Activated CD4-positive, alpha-beta T cell treated with anti-CD3 and anti-CD28 coated beads for 4 hours (primary cell): ENCODE data around the gene DERL2.
A peak's percentile ranks its signal among the peaks of the same experiment; 100 is the strongest.

Experiments
- DNase-seq, 2 donors: peaks; one replicate each; pipeline ENCODE4 v3.0.0-alpha.2; 2020

Gene DERL2

DNA sequence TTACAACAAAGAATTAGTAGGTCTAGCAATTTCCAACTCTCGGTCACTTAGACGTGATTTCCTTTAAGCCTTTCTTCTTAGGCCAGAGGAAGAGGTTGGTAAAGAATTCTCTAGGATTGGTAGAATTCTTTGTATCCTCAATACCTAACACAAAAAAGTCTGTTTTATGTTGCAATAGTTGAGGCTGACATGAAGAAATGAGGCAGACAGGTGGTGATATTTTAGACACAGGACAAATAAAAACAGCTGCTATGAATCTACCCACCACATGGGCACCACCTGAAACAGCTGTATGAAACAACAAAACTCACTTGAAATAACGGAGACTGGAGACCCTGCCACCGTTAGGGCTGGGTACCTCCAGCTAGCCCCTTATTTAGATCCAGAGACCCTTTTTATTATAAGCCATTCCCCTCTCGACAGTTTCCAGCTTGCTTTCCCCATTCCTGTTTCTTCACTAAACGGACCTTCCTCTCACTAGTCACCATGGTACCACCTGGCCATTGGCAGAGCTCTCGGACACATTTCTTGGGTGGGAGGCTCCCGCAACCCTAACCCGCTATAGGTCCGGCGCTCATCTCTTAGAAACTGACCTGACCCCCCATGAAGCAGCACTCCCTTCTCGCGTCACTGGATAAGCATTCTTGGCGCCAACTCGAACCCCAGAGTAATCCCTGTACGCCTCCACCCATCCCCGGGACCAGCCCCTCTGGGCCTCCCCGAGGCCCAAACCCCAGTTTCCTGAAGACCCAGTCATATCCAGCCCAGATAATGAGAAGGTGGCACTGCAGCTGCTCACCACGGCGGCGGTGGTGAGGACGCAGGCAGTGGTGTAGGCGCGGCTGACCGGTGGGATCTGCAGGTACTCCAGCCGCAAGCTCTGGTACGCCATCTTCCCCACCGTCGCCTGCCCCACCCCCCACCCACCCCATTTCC, at the start of gene DERL2:
DERL2 (minus strand) TSS at position 909 of the 936 bp plus-strand sequence; CDS start at position 892, 17 bp downstream.
- DNase-seq, result no peak

DNA sequence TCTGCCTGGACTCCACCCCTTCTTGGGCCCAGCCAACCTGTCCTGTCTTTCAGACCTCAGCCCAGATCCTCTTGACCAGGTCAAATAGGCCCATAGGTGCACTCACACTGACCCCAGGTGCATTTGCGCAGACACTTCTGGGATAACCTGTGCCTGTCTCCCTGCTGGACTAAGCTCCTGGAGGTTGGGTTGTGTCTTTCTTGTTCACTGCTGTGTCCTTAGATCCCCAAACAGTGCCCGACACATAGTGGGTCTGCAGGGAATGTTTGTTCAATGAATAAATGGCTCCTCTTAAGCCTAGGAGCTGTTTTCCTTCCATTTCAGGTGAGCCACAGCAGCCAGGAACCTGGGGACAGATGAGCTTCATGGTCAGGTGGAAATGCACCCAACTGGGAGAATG, 49.5 kb upstream of the DERL2 start:
- DNase-seq, result no peak

DNA sequence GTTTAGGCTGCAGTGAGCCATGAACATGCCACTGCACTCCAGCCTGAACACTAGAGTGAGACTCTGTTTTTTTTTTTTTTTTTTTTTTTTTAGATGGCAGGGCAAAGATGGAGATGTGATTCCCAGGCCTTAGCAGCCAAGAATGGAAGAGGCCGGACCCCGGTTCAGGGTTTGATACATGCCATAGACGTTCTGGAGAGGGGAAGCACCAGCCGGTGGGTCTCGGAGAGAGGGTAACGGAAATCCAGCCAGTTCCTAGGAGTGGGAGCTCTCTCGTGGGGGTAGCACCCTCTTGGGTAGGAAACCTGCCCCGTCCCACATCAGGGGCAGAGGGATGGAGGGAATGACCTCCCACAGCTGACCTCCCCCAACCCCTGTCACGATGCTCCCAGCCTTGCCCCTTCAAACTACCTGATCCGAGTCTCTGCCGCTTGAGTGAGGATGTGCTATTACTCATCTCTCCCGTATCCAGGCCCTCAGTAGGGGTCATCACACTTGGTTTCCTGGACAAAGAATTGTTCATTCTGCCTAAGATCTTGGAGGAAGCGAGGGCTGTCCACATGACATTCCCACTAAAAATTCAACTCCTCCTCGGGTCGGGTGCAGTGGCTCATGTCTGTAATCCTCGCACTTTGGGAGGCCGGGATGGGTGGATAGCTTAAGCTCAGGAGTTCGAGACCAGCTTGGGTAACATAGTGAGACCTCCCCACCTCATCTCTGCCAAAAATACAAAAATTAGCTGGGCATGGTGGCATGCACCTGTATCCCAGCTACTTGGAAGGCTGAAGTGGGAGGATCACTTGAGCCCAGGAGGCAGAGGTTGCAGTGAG, 47.7 kb upstream of the DERL2 start:
- no peak for DNase-seq

DNA sequence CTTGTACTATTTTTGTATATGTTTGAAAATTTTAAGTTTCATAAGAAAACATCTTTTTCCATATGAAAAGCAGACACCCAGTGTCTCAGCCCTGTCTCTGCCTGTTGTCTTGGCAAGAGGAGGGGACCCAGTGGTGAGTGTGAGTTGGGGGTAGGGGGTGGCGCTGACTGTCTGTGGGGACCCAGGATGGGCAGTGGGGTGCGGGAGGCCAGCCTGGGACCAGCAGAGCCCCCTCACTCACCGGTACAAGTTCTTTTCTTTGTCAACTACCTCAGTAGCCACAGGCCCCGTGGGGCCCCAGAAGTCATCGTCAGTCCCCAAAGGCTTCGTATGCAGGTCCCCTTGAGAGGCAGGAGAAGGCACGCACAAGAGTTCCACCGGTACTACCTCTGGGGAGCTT, 46.6 kb upstream of the DERL2 start:
- no peak for DNase-seq

DNA sequence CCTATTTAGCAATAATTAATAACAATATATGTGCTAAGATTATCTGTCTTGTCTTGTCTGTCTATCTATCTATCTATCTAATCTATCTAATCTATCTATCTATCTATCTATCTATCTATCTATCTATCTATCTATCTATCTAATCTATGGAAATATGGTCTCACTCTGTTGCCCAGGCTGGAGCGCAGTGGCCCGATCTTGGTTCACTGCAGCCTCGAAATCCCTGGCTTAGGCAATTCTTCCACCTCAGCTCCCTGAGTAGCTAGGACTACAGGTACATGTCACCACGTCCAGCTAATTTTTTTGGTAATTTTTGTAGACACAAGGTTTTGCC, 45.1 kb upstream of the DERL2 start:
- DNase-seq, result no peak

DNA sequence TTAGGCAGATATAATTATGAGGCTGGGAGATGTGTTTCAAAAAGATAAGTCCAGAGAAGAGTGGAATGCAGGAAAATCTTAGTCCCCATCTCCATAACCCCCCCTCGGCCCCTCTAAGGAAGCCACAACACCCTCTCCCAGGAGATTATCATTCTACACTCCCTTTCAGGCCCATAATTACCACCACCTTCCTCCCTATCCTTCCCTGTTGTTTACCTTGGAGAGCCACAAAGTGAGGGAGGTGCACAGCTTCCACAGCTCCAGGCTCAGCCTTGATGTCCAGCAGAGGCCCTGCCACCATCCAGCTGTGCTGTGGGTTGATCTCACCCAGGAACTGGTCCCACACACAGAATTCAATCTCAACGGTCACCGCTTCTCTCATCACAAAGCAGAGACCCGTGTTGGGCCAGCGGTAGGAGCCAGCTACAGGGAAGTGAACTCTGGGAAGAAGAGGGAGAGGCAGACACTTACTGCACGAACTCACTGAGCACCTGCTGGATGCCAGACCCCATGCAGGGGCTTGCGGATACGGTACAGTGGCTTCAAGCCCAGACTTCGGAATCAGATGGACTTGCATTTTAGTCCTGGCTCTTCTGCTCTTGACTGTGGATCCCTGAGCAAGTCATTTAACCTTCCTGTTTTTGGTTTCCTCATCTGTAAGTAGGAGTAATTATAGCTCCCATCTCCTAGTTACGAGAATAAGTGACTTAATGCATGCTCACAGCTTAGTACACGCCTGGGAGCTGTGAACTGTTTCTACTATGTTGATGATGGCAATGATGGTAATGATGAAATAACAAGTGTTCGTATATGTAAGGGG, 44.5 kb upstream of the DERL2 start:
- no peak for DNase-seq

DNA sequence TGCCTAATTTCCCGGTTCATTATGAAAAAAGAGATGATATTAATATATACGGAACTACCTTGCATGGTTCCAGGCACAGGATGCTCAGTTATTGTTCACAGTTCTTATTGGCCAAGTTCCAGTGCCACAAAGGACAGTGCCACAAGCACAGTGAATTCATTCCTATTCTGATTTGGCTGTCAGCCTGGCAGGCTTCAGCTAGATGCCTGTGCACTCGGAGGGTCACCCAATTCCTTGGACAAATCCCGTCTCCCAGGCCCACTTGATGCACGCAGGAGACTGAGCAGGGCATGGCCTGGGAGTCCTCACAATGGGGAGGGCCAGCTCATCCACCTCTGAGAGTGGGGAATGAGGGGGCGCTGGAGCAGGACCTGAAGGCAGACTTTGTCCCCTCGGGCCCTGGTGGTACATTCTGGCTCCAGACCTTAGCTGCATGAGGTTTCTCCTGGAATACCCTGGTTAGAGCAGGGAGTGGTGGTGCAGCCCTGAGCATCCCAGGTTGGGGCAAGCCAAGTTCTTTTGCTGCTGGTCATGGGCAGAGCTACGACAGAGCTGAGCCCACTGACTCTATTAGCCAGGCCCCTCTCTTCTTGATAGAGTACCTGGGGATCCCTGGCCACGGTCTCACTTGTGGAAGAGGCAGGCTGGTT, 41.7 kb upstream of the DERL2 start:
- no peak for DNase-seq

DNA sequence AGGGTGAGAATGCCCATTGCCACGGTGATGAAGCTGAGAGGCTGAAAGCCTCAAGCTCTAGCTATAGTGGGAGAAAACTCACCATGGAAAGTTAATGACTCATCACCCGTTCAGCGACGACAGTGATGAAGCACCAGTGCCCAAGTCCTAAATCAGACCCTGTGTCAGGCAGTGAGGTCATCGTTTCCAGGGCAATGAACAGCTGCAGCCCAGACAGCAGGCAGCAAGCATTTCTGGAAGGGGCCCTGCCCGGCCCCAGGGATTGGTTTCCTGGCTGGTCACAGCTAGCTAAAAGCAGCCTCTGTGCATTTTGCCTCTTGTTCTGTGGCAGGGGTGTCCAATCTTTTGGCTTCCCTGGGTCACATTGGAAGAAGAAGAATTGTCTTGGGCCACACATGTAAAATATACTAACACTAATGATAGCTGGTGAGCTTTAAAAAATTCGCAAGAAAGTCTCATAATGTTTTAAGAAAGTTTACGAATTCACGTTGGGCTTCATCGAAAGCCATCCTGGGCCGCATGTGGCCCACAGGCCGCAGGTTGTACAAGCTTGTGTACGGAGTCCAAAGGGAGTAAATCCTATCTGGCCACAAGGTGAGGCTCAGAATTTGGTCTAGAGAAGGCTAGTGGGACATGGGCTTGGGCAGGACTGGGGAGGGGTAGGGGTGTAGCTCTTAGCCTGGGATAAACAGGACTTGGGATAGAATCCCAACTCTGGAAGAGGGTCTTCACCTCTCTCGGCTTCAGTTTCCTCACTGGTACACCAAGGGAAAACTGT, 41.0 kb upstream of the DERL2 start:
- peak; percentile 35 to 41 for DNase-seq

DNA sequence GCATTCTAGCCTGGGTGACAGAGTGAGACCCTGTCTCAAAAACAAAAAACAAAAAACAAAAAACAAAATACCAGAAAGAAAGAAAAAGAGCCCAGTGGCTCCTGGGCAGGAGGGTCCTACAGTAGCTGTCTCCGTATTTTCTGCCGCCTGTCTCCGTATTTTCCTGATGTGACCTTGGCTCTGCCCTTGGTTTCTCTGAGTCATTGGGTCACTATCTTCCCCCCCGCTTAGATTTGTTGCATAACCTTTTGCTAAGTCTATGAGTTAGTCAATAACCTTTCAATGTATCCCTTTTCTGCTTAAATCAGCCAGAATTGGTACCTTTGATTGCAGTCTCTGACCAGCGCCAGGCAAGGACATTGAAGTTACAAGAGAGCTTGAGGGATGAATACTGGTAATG, 37.3 kb upstream of the DERL2 start:
- DNase-seq, result no peak

DNA sequence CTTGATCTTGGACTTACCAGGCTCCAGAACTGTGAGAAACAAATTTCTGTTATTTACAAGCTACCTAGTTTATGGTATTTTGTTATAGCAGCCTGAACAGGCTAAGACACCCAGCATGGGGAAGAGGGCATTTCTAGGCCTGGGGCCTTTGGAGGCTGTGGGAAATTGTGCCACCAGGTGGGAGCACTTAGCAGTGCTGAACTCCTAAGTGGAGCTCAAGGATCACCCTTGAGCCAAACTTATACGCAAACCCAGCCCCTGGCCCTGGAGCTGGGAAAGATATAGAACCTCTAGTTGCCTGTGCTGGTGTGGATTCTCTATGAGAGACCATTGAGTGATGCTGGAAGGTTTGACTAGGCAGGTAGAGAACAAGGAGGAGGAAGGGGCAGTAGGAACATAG, 36.5 kb upstream of the DERL2 start:
- DNase-seq, result no peak

DNA sequence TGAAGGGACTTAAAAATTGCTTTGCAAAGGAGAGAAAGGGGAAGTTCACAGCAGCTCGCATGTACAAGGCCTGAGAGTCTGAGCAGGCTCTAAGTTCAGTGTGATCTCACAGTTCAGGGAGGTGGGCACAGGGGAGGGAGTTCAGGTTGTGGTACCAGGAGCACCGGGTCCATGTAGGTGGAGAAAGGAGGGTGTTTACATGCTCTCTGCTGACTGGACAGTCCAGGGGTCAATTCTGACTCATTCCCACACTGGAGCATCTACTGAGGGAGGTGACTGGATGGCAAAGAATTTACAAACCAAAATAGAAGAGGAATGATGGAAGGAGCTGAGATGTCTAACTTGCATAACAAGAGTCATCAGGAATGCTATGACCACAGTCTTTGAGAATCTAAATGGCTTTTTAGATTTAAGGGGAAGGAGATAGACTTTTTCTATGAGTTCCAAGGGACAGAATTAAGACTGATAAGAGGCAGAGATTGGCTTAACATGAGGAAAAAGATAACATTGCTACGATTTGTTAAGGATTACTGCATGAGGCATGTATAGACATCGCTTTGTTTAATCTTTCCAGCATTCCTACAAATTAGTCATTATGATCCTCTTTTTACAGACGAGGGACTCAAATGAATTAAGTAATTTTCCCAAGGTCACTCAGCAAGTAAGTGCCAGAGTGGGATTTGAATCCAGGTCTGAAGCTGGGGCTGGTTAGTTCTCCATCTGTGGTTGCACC, 30.2 kb upstream of the DERL2 start:
- DNase-seq, result no peak

DNA sequence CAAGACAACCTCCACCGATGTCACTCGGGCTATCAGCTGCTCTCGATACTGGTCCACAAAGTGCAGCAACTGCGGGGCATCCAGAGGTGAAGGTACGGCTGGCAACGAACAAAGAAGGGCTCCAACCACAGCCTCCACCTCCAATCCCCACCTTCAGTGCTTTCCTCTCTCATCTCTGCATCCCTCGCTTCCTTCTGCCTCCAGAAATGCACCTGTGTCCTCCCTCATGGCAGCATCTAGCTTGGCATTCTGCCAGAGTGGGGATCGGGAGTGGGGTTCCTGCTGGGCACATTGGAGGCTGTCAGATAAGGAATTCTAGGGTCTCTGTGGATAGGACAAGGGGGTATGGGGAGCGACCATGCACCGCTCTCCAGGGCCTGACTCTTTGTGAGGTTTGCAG, 29.0 kb upstream of the DERL2 start:
- DNase-seq, result no peak

DNA sequence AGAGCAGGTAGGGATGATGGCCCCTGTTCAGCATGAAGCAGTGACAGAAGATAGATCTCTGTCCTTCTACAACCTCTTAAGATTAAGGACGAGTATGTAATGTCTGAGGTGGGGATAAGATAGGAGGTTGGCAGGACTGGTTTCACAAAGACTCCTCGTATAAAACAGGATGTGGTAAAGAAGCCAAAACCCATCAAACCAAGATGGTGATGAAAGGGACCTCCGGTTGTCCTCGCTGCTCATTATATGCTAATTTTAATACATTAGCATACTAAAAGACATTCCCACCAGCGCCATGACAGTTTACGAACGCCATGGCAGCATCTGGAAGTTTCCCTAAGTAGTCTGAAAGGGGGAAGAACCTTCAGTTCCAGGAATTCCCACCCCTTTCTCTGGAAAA, 27.6 kb upstream of the DERL2 start:
- no peak for DNase-seq

DNA sequence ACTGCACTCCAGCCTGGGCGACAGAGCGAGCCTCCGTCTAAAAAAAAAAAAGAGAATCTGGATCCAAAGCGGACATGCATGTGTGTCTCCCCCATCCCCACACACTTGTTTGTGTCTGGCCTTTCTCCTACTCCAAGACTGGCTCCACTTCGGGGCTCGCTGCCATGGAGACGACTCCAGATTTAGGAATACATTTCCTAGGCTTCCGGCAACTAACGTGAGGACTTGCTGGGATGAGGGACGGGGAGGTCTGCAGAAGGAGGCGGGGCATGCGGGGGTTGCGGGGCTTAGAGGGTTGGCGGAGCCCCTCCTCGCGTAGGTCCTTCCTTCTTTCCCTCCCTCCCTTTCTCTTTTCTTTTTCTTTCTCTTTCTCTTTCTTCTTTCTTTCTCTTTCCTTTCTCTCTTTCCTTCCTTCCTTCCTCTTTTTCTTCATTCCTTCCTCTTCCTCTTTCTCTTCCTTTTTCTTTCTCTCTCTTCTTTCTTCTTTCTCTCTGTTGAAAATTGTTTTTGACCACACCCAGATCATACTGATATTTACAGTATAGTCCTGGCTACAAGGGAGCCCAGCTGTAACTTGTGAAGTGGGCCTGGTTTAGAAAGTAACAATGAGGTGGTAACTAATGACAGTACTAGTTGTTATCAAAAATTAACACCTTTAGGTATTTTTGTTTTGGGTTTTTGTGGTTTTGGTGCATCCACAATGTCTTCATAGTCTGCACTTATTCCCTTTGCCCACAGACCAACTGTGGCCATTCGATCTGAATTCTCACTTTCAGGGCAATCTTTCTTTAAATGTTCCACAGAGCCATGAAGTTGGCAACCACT, 25.6 kb upstream of the DERL2 start:
- DNase-seq, result no peak

DNA sequence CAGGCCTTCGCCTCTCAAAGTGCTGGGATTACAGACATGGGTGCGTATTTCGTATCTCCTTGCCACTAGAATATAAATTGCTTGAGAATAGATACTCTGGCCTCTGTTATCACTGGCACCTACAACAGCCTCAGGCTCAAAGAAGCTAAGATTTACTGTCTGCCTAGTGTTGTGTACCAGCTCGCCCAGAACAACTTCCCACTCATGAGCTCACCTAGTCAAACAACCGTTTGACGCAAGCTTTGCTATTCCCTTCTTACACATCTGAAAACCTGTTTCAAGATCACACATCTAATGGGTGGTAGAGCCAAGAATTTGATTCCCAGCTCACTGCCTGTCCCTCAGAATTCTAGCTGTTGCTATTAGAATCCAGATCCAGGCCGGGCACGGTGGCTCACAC, 24.8 kb upstream of the DERL2 start:
- no peak for DNase-seq

DNA sequence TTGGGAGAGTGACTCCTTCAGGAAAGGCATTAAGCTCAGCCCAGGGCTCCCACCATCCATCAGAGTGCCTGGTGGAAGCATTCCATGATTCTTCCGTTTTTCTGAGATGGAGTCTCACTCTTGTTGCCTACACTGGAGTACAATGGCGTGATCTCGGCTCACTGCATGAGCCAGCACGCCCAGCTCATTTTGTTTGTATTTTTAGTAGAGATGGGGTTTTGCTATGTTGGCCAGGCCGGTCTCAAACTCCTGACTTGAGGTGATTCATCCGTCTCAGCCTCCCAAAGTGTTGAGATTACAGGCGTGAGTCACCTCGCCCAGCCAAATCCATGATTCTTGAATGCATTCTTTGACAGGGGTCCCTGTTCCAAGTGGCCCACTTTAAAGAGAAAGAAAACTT, 23.5 kb upstream of the DERL2 start:
- DNase-seq, result no peak

DNA sequence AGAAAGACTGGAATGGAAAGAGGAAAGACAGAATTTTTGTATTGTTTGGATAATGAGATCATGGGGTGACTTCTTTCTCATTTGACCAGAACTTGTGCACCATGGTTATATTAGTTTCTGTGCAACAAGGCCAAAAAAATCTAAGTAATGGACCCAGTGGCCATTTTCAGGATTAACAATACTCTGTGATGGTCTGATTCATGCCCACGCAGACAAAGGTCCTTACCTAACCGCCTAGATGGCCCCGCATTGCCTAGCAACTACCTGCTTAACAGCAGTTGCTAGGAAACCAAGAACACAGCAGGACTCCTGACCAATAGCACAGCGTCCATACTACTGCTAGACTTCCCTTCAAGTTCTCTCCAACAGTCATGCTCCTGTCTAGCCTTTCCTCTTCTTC, 22.8 kb upstream of the DERL2 start:
- DNase-seq, result no peak

DNA sequence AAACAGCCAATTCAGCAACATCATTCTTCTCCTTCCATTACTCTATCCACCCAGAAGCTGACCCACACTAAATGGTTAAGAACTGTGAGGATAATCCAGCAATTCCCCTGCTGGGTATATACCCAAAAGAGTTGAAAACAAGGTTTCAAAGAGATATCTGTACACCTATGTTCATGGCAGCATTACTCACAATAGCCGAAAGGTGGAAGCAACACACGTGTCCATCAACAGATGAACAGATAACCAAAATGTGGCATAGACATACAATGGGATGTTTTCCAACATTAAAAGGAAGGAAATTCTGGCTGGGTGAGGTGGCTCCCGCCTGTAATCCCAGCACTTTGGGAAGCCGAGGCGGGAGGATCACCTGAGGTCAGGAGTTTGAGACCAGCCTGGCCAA, 20.3 kb upstream of the DERL2 start:
- no peak for DNase-seq

DNA sequence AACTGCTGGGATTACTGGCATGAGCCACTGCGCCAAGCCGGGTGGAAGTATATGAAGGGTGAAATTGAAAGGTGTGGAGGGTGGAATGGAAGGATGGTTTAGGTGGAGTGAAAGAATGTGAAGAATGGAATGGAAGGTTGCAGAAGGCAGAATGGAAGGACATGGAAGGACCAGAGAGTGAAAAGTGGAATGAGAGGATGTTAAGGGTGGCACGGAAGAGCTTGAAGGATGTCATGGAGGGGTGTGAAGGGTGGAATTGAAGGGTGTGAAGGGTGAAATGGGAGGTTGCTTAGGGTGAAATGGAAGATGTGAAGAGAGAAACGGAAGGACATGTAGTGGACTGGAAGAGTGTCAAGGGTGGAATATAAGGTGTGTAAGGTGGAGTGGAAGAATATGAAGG, 16.6 kb upstream of the DERL2 start:
- no peak for DNase-seq

DNA sequence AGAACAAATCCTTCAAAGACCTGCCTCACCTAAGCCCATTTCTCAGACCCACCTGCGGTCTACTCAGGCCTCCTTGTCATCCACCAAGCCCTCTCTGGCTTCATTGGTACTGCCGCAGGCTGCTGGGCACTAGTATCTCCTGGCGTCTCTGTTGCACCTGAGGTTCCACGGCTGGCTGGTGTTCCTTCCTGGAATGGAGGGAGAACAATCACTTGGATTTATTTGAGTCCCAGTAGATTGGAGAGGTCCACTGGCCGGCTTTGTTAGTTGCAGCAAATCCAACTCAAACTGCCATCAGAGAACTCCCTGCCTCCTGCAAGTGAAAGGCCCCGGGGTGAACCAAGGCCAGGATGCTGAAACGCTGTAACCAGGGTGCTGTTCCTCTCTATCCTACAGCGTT, 15.7 kb upstream of the DERL2 start:
- no peak for DNase-seq
